HG03064 (cell line): ENCODE data around the gene HIP1.
"Not testable (repeated sequence)": the region's sequence is repeated elsewhere in the genome, so short reads cannot be mapped to it uniquely, and the experiment has no call there.

Experiments
- ATAC-seq: cut with Tn5 transposase; IDR thresholded peaks from one replicate; pipeline ENCODE4 v1.9.1; 2021; ENCODE audit warnings: low read depth; ENCODE audit not compliant: unreplicated experiment

The HIP1 gene

GRCh38 chr7:75623390-75624133, 115.2 kb downstream of the HIP1 start:
- no peak for ATAC-seq

- ATAC-seq, result no peak
These were observed 117.6 kb downstream of the HIP1 start for GRCh38 chr7:75621124-75621523.

GRCh38 chr7:75619636-75620035, 119.1 kb downstream of the HIP1 start:
- ATAC-seq, result no peak

- no peak for ATAC-seq
These were observed 121.0 kb downstream of the HIP1 start for GRCh38 chr7:75617634-75618234.

- no peak for ATAC-seq
These were observed 122.1 kb downstream of the HIP1 start for GRCh38 chr7:75616421-75617167.

- no peak for ATAC-seq
These were observed 124.3 kb downstream of the HIP1 start for GRCh38 chr7:75614401-75614800.

- no peak for ATAC-seq
These were observed 125.4 kb downstream of the HIP1 start for GRCh38 chr7:75613351-75613750.

- no peak for ATAC-seq
These were observed 127.1 kb downstream of the HIP1 start for GRCh38 chr7:75611557-75612178.

GRCh38 chr7:75609416-75609815, 129.3 kb downstream of the HIP1 start:
- not testable (repeated sequence) for ATAC-seq

GRCh38 chr7:75608451-75609122, 130.2 kb downstream of the HIP1 start:
- no peak for ATAC-seq

GRCh38 chr7:75604408-75604807, 134.3 kb downstream of the HIP1 start:
- ATAC-seq, result no peak

- not testable (repeated sequence) for ATAC-seq
These were observed 135.9 kb downstream of the HIP1 start for GRCh38 chr7:75602831-75603230.

GRCh38 chr7:75601539-75601938, 137.2 kb downstream of the HIP1 start:
- ATAC-seq, result no peak

GRCh38 chr7:75600748-75601147, 138.0 kb downstream of the HIP1 start:
- ATAC-seq, result not testable (repeated sequence)

GRCh38 chr7:75599244-75599781, 139.4 kb downstream of the HIP1 start:
- ATAC-seq, result no peak

- no peak for ATAC-seq
These were observed 141.8 kb downstream of the HIP1 start for GRCh38 chr7:75596727-75597614.

GRCh38 chr7:75595766-75596165, 143.0 kb downstream of the HIP1 start:
- ATAC-seq, result no peak

- ATAC-seq, result not testable (repeated sequence)
These were observed 145.1 kb downstream of the HIP1 start for GRCh38 chr7:75593500-75594184.
